Ascending aorta (tissue), 2 donors: ENCODE results near the gene KRT12. TPM values are rescaled to one million over a fixed set of nuclear protein-coding genes. Genes with fewer than 3 reads are reported as not detected.
A peak's percentile ranks its signal among the peaks of the same experiment; 100 is the strongest.
"Not testable (repeated sequence)": the region's sequence is repeated elsewhere in the genome, so short reads cannot be mapped to it uniquely, and the experiment has no call there.

ENCODE experiments used
- DNase-seq, 2 donors: peaks; one replicate each; pipeline ENCODE4 v3.0.0-alpha.2; 2019; ENCODE audit warnings: low spot score in 2 of 2
- H3K27ac ChIP-seq, 2 donors: fragments of 200-600 bp; sonication (generic); one replicate each; pipeline ENCODE4 v1.5.1; 2016 to 2017; ENCODE audit warnings: mild to moderate bottlenecking in 1 of 2
- H3K27me3 ChIP-seq: fragments of 200-600 bp; sonication (generic); one replicate; pipeline ENCODE4 v1.5.1; 2017
- H3K36me3 ChIP-seq, 2 donors: fragments of 200-600 bp; sonication (generic); one replicate each; pipeline ENCODE4 v1.5.1; 2016
- H3K4me1 ChIP-seq, 2 donors: fragments of 200-600 bp; sonication (generic); one replicate each; pipeline ENCODE4 v1.5.1; 2016 to 2017; ENCODE audit warnings: mild to moderate bottlenecking in 1 of 2
- H3K4me3 ChIP-seq, 2 donors: fragments of 200-600 bp; sonication (generic); one replicate each; pipeline ENCODE4 v1.5.1; 2016 to 2017; ENCODE audit warnings: mild to moderate bottlenecking in 1 of 2
- H3K9me3 ChIP-seq, 2 donors: fragments of 200-600 bp; sonication (generic); one replicate each; pipeline ENCODE4 v1.5.1; 2016
- CTCF ChIP-seq, 3 experiments: fragments of 200-600 bp in 2 of 3; fragments of 450-650 bp in 1 of 3; sonication (generic) in 2 of 3; IDR thresholded peaks; one replicate each; pipeline ENCODE4 v1.5.1; 2016 to 2019; ENCODE audit warnings: antibody characterized with exemption in 3 of 3, mild to moderate bottlenecking in 1 of 3, moderate library complexity in 1 of 3
- intact Hi-C: fragments of 100-400 bp; cut with DNase I; formaldehyde crosslinking; loops from one replicate; pipeline ENCODE4 v1.15.1; 2023
- total RNA-seq: library from RNA; depleted of rRNA; stranded (reverse); fragments of >200 nt; gene quantifications from one replicate; pipeline ENCODE4 v1.1.0, GENCODE V29; 2016

Gene KRT12
- total RNA-seq, 1 donor from 2014 or later: not detected

- no peak for TF ChIP-seq CTCF (IDR thresholded peaks at IDR 0.05)
- Histone ChIP-seq H3K9me3 (no peaks in the 10 kb centered on the region), H3K4me3 (peak overlapping the region; percentile 79 to 92), H3K27me3 (no peaks in the 10 kb centered on the region), H3K4me1 (peaks cover 0 to 8% of the 10 kb centered on the region in 2 donors), H3K27ac (peak overlapping the region; percentile 81 to 91), H3K36me3 (peaks cover 0 to 9% of the 10 kb centered on the region in 2 donors)
- intact Hi-C loops: loop anchor here (5.0 kb wide), 1 partner anchor 849 kb away; no protein-coding TSS in a partner anchor
- no peak for DNase-seq
Measured at GRCh38 chr17:40818343-40818732, 48.7 kb downstream of the KRT12 start.

DNA sequence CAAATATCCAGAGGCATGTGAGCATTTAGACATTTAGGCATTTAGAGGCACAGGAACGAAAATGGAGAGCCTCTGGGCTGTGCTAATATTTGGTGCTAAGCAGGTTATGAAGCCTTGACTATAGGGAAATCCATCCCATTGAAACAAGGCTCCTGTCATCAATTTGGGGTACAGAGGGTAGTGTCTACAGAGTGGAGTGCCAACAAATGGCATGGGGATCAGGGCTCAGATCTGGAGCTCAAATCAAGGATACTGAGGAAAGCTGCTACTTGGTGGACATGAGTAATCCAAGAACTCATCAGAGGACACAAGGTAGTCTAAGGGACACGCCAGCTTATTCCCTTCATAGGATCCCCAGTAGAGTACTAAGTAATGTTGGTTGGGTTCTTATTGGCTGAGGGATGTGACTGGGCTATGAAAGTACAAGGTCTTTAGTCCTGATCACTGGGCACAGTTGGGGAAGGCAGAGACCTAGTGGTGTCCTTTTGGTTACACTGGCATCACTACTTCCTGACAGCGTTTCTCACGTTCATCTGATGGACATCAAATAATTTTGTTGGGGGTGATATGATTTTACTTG, 49.8 kb downstream of the KRT12 start:
- no peak for DNase-seq
- TF ChIP-seq CTCF (IDR thresholded peaks at IDR 0.05): no peak
- intact Hi-C loops: loop anchor here (5.0 kb wide), 1 partner anchor 850 kb away; no protein-coding TSS in a partner anchor
- no peak overlapping the region for H3K27ac ChIP-seq
- peaks cover 0 to 8% of the 10 kb centered on the region in 2 donors for H3K4me1 ChIP-seq
- no peak overlapping the region for H3K4me3 ChIP-seq
- H3K9me3 ChIP-seq: no peaks in the 10 kb centered on the region
- H3K36me3 ChIP-seq: peaks cover 0 to 9% of the 10 kb centered on the region in 2 donors
- no peaks in the 10 kb centered on the region for H3K27me3 ChIP-seq

DNA sequence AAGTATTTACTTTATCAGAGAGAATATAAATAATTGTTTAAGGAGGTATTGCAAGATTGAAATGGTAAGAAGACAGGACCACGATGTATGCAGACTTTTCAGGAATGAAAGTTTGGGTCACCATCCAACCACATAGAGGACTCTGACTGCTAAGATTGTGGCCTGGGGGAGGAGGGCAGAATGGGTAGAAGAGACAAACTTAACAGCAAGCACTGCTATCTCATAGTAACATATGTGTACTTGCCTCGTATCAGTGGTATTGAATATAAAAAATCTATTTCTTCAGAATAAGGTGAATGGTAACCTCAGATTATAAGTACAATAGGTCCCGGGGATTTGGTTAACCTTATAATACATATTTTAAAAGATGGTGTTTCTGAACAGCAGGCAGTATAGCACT, 50.5 kb downstream of the KRT12 start:
- H3K27ac ChIP-seq: no peak overlapping the region
- TF ChIP-seq CTCF (IDR thresholded peaks at IDR 0.05): no peak
- DNase-seq: no peak
- intact Hi-C loops: loop anchor here (5.0 kb wide), 1 partner anchor 851 kb away; no protein-coding TSS in a partner anchor
- H3K36me3 ChIP-seq: peaks cover 0 to 9% of the 10 kb centered on the region in 2 donors
- no peaks in the 10 kb centered on the region for H3K9me3 ChIP-seq
- H3K4me1 ChIP-seq: peaks cover 0 to 8% of the 10 kb centered on the region in 2 donors
- H3K4me3 ChIP-seq: no peak overlapping the region
- no peaks in the 10 kb centered on the region for H3K27me3 ChIP-seq

- no peak for TF ChIP-seq CTCF (IDR thresholded peaks at IDR 0.05)
- Histone ChIP-seq H3K9me3 (no peaks in the 10 kb centered on the region), H3K27ac (no peak overlapping the region), H3K36me3 (peaks cover 0 to 9% of the 10 kb centered on the region in 2 donors), H3K4me3 (no peak overlapping the region), H3K27me3 (no peaks in the 10 kb centered on the region), H3K4me1 (peaks cover 3 to 8% of the 10 kb centered on the region in 2 donors)
- no peak for DNase-seq
- intact Hi-C loops: loop anchor here (5.0 kb wide), 1 partner anchor 852 kb away; no protein-coding TSS in a partner anchor
Measured at GRCh38 chr17:40815381-40815780, 51.6 kb downstream of the KRT12 start.

DNA sequence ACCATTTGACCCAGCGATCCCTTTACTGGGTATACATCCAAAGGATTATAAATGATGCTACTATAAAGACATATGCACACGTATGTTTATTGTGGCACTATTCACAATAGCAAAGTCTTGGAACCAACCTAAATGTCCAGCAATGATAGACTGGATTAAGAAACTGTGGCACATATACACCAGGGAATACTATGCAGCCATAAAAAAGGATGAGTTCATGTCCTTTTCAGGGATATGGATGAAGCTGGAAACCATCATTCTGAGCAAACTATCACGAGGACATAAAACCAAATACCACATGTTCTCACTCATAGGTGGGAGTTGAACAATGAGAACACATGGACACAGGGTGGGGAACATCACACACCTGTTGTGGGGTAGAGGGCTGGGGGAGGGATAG, 52.4 kb downstream of the KRT12 start:
- intact Hi-C loops: loop anchor here (5.0 kb wide), 1 partner anchor 853 kb away; no protein-coding TSS in a partner anchor
- DNase-seq, H3K4me1 ChIP-seq, H3K36me3 ChIP-seq, H3K27ac ChIP-seq, H3K4me3 ChIP-seq, H3K27me3 ChIP-seq, H3K9me3 ChIP-seq: not testable (repeated sequence)

GRCh38 chr17:40813804-40814203, 53.2 kb downstream of the KRT12 start:
- H3K36me3 ChIP-seq: peaks cover 0 to 9% of the 10 kb centered on the region in 2 donors
- no peak overlapping the region for H3K27ac ChIP-seq
- no peak for TF ChIP-seq CTCF (IDR thresholded peaks at IDR 0.05)
- H3K4me1 ChIP-seq: peaks cover 5 to 7% of the 10 kb centered on the region in 2 donors
- no peaks in the 10 kb centered on the region for H3K27me3 ChIP-seq
- intact Hi-C loops: no loop called here
- DNase-seq: no peak
- no peaks in the 10 kb centered on the region for H3K9me3 ChIP-seq
- H3K4me3 ChIP-seq: no peak overlapping the region
